PC-9 (cell line): ENCODE results near the gene MAP3K13.

Source experiments
- CTCF ChIP-seq: fragments of 200-600 bp; sonication (generic); conservative IDR thresholded peaks from 2 replicates; pipeline ENCODE4 v1.6.1; 2017; ENCODE audit warnings: mixed run types, antibody characterized with exemption, mild to moderate bottlenecking, moderate library complexity
- EZH2 ChIP-seq: fragments of 200-600 bp; sonication (generic); IDR thresholded peaks from 2 replicates; pipeline ENCODE4 v1.8.0; 2017; ENCODE audit warnings: antibody characterized with exemption, low read depth

DNA sequence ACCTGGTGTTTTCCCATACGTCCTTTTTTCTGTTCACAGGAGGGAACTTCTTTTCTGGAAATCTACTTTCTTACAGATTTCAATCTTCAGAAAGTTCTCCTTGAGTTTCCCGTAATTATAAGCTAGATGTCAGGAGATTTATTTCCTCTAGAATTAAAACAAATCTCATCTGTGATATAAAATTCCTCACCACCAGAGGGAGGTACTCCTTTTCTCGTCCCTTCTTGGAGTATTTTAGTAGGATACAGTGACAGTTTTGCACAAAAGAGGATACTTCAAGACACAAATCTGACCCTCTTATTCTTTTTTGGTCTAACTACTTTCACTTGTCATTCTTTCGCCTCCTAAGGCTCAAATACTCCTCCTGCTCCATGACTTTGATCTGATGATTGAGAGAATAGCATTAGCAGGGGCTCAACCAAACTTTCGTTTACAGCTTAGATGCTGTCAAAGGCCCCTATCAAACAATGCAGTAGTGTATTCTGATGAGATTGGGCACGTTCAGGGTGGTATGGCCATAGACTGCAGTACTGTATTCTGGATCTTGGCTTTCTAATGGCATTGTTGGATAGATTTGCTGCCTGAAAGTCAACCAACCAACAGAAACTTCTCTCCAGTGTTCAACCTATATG, 97.9 kb downstream of the MAP3K13 start:
- TF ChIP-seq EZH2 (no peak), CTCF (peak; percentile 87)
